ENCODE data around the gene RXRA.

- TF ChIP-seq POLR2A (IDR thresholded peaks at IDR 0.05): no peak
- TF ChIP-seq CTCF (IDR thresholded peaks at IDR 0.05): no peak
Measured at GRCh38 chr9:134475011-134475790, 148.9 kb downstream of the RXRA start.
